ENCODE data around the gene RUNX3.

RUNX3 gene

GRCh38 chr1:24859063-24860010, 70.7 kb downstream of the RUNX3 start:
- no peak for TF ChIP-seq CTCF (IDR thresholded peaks at IDR 0.05; ENCODE audit: low read depth, low read length)
- H3K4me3 ChIP-seq (ENCODE audit: low read depth, low read length) = no peak overlapping the region
- in situ Hi-C loops (cut with HindIII; ENCODE audit: low sequenced_read_pairs) = no loop called here
- DNase-seq (ENCODE audit: low read depth, low spot score) = no peak

- in situ Hi-C loops (cut with HindIII; ENCODE audit: low sequenced_read_pairs) = no loop called here
- TF ChIP-seq CTCF (IDR thresholded peaks at IDR 0.05; ENCODE audit: low read depth, low read length) = no peak
- no peak for DNase-seq (ENCODE audit: low read depth, low spot score)
- no peak overlapping the region for H3K4me3 ChIP-seq (ENCODE audit: low read depth, low read length)
Measured at GRCh38 chr1:24858277-24858676, 71.8 kb downstream of the RUNX3 start.

- DNase-seq (ENCODE audit: low read depth, low spot score) = no peak
- TF ChIP-seq CTCF (IDR thresholded peaks at IDR 0.05; ENCODE audit: low read depth, low read length) = no peak
- in situ Hi-C loops (cut with HindIII; ENCODE audit: low sequenced_read_pairs) = no loop called here
- no peak overlapping the region for H3K4me3 ChIP-seq (ENCODE audit: low read depth, low read length)
Measured at GRCh38 chr1:24857507-24858133, 72.5 kb downstream of the RUNX3 start.

GRCh38 chr1:24856787-24857506, 73.1 kb downstream of the RUNX3 start:
- no peak overlapping the region for H3K4me3 ChIP-seq (ENCODE audit: low read depth, low read length)
- DNase-seq (ENCODE audit: low read depth, low spot score) = no peak
- in situ Hi-C loops (cut with HindIII; ENCODE audit: low sequenced_read_pairs) = no loop called here
- TF ChIP-seq CTCF (IDR thresholded peaks at IDR 0.05; ENCODE audit: low read depth, low read length) = no peak

GRCh38 chr1:24855474-24855873, 74.6 kb downstream of the RUNX3 start:
- in situ Hi-C loops (cut with HindIII; ENCODE audit: low sequenced_read_pairs) = no loop called here
- no peak overlapping the region for H3K4me3 ChIP-seq (ENCODE audit: low read depth, low read length)
- no peak for DNase-seq (ENCODE audit: low read depth, low spot score)
- TF ChIP-seq CTCF (IDR thresholded peaks at IDR 0.05; ENCODE audit: low read depth, low read length) = no peak

- in situ Hi-C loops (cut with HindIII; ENCODE audit: low sequenced_read_pairs) = no loop called here
- TF ChIP-seq CTCF (IDR thresholded peaks at IDR 0.05; ENCODE audit: low read depth, low read length) = no peak
- DNase-seq (ENCODE audit: low read depth, low spot score) = no peak
- H3K4me3 ChIP-seq (ENCODE audit: low read depth, low read length) = no peak overlapping the region
Measured at GRCh38 chr1:24853649-24854048, 76.4 kb downstream of the RUNX3 start.
